ENCODE results near the gene ARHGDIB.

ARHGDIB gene

GRCh38 chr12:14961466-14962152 lies at the start of gene ARHGDIB:
TSS of gene ARHGDIB (minus strand) at chr12:14961601. CDS start at chr12:14950712, 10,889 bp downstream.
- peak in 2 of 3 experiments; percentile 47 to 53 for DNase-seq (ENCODE audit: low read depth in 3 of 3)

- no peak for DNase-seq (ENCODE audit: low read depth in 3 of 3)
Measured at GRCh38 chr12:15011162-15011561, 49.8 kb upstream of the ARHGDIB start.

- DNase-seq (ENCODE audit: low read depth in 3 of 3), result no peak
Measured at GRCh38 chr12:15007551-15007950, 46.1 kb upstream of the ARHGDIB start.

- no peak for DNase-seq (ENCODE audit: low read depth in 3 of 3)
Measured at GRCh38 chr12:15005064-15005463, 43.7 kb upstream of the ARHGDIB start.

GRCh38 chr12:15004421-15004820 lies 43.0 kb upstream of the ARHGDIB start:
- DNase-seq (ENCODE audit: low read depth in 3 of 3), result no peak

GRCh38 chr12:15001733-15002382 lies 40.5 kb upstream of the ARHGDIB start:
- no peak for DNase-seq (ENCODE audit: low read depth in 3 of 3)

- no peak for DNase-seq (ENCODE audit: low read depth in 3 of 3)
Measured at GRCh38 chr12:15000575-15000974, 39.2 kb upstream of the ARHGDIB start.

- no peak for DNase-seq (ENCODE audit: low read depth in 3 of 3)
Measured at GRCh38 chr12:14999695-15000365, 38.4 kb upstream of the ARHGDIB start.

GRCh38 chr12:14999021-14999694 lies 37.8 kb upstream of the ARHGDIB start:
- DNase-seq (ENCODE audit: low read depth in 3 of 3), result no peak

- no peak for DNase-seq (ENCODE audit: low read depth in 3 of 3)
Measured at GRCh38 chr12:14997998-14998397, 36.6 kb upstream of the ARHGDIB start.

- DNase-seq (ENCODE audit: low read depth in 3 of 3), result no peak
Measured at GRCh38 chr12:14995583-14996425, 34.4 kb upstream of the ARHGDIB start.

GRCh38 chr12:14994610-14995009 lies 33.2 kb upstream of the ARHGDIB start:
- DNase-seq (ENCODE audit: low read depth in 3 of 3), result no peak

- no peak for DNase-seq (ENCODE audit: low read depth in 3 of 3)
Measured at GRCh38 chr12:14993537-14994266, 32.3 kb upstream of the ARHGDIB start.

GRCh38 chr12:14993117-14993516 lies 31.7 kb upstream of the ARHGDIB start:
- DNase-seq (ENCODE audit: low read depth in 3 of 3), result no peak

GRCh38 chr12:14992673-14993072 lies 31.3 kb upstream of the ARHGDIB start:
- no peak for DNase-seq (ENCODE audit: low read depth in 3 of 3)

GRCh38 chr12:14991069-14991468 lies 29.7 kb upstream of the ARHGDIB start:
- DNase-seq (ENCODE audit: low read depth in 3 of 3), result no peak

GRCh38 chr12:14989790-14990189 lies 28.4 kb upstream of the ARHGDIB start:
- no peak for DNase-seq (ENCODE audit: low read depth in 3 of 3)

GRCh38 chr12:14988035-14988434 lies 26.6 kb upstream of the ARHGDIB start:
- no peak for DNase-seq (ENCODE audit: low read depth in 3 of 3)

GRCh38 chr12:14986449-14986848 lies 25.0 kb upstream of the ARHGDIB start:
- no peak for DNase-seq (ENCODE audit: low read depth in 3 of 3)

GRCh38 chr12:14984766-14985285 lies 23.4 kb upstream of the ARHGDIB start:
- DNase-seq (ENCODE audit: low read depth in 3 of 3), result no peak
